RCC 7860 (cell line): ENCODE results near the gene FAM180B.
"Not testable (repeated sequence)": the region's sequence is repeated elsewhere in the genome, so short reads cannot be mapped to it uniquely, and the experiment has no call there.

ENCODE experiments used
- DNase-seq: peaks from one replicate; pipeline ENCODE4 v3.0.0-alpha.2; 2015; ENCODE audit warnings: low spot score
- FAIRE-seq: peaks from 2 replicates; lab custom pipeline; 2012; peaks lifted over from hg19 to GRCh38; lab: Jason Lieb, UNC

FAM180B gene

GRCh38 chr11:47593934-47594855 lies 7.7 kb downstream of the FAM180B start, which contains the start of gene C1QTNF4:
C1QTNF4 (minus strand) TSS chr11:47594411; CDS start chr11:47590810, 3,601 bp downstream.
- no peak for DNase-seq

GRCh38 chr11:47595029-47595428 lies 8.6 kb downstream of the FAM180B start:
- FAIRE-seq, result no peak
- DNase-seq, result no peak

More at GRCh38 chr11:47593934-47594855, 7.7 kb downstream of the FAM180B start, which contains the start of gene C1QTNF4:
- FAIRE-seq, result no peak

GRCh38 chr11:47595967-47596366 lies 9.5 kb downstream of the FAM180B start:
- DNase-seq (no peak), FAIRE-seq (no peak)

- no peak for DNase-seq
- no peak for FAIRE-seq
Observed at GRCh38 chr11:47599902-47600301, 13.4 kb downstream of the FAM180B start.

- FAIRE-seq (no peak), DNase-seq (no peak)
Observed at GRCh38 chr11:47603295-47603694, 16.8 kb downstream of the FAM180B start.

GRCh38 chr11:47605921-47606320 lies 19.4 kb downstream of the FAM180B start:
- DNase-seq (no peak), FAIRE-seq (no peak)

GRCh38 chr11:47606731-47607130 lies 20.3 kb downstream of the FAM180B start:
- FAIRE-seq (no peak), DNase-seq (no peak)

- no peak for FAIRE-seq
- DNase-seq, result no peak
Observed at GRCh38 chr11:47607380-47607779, 20.9 kb downstream of the FAM180B start.

- DNase-seq, result no peak
- no peak for FAIRE-seq
Observed at GRCh38 chr11:47609675-47610074, 23.2 kb downstream of the FAM180B start.

GRCh38 chr11:47611348-47611794 lies 24.9 kb downstream of the FAM180B start:
- DNase-seq, result no peak
- FAIRE-seq, result no peak

GRCh38 chr11:47615249-47615648 lies 28.8 kb downstream of the FAM180B start:
- DNase-seq, result no peak
- FAIRE-seq, result no peak

GRCh38 chr11:47616726-47617416 lies 30.4 kb downstream of the FAM180B start:
- no peak for DNase-seq
- no peak for FAIRE-seq

- DNase-seq, result no peak
- no peak for FAIRE-seq
Observed at GRCh38 chr11:47617417-47617809, 30.9 kb downstream of the FAM180B start.

- FAIRE-seq (no peak), DNase-seq (no peak)
Observed at GRCh38 chr11:47620836-47621378, 34.4 kb downstream of the FAM180B start.

- DNase-seq, result no peak
- no peak for FAIRE-seq
Observed at GRCh38 chr11:47626234-47626633, 39.8 kb downstream of the FAM180B start.

- DNase-seq (no peak), FAIRE-seq (no peak)
Observed at GRCh38 chr11:47628026-47628425, 41.5 kb downstream of the FAM180B start.

- no peak for FAIRE-seq
- no peak for DNase-seq
Observed at GRCh38 chr11:47631473-47631872, 45.0 kb downstream of the FAM180B start.

- FAIRE-seq, DNase-seq: not testable (repeated sequence)
Observed at GRCh38 chr11:47636331-47636730, 49.9 kb downstream of the FAM180B start.
